Uterus (tissue), 4 donors: ENCODE measurements around the gene JADE3. TPM values are rescaled to one million over a fixed set of nuclear protein-coding genes. Genes with fewer than 3 reads are reported as not detected.

Source experiments
- DNase-seq, 2 donors: peaks; one replicate each; pipeline ENCODE4 v3.0.0-alpha.2; 2019 to 2020
- H3K27ac ChIP-seq, 2 donors: fragments of 200-600 bp; sonication (generic); 1 replicate in 1 of 2; 2 replicates in 1 of 2; pipeline ENCODE4 v1.5.1; 2016 to 2018
- H3K27me3 ChIP-seq, 2 donors: fragments of 200-600 bp; sonication (generic); one replicate each; pipeline ENCODE4 v1.5.1; 2018 to 2019; ENCODE audit warnings: control low read depth in 1 of 2
- H3K36me3 ChIP-seq, 2 donors: fragments of 200-600 bp; sonication (generic); one replicate each; pipeline ENCODE4 v1.5.1; 2019; ENCODE audit warnings: control low read depth in 1 of 2
- H3K4me1 ChIP-seq, 2 donors: fragments of 200-600 bp; sonication (generic); one replicate each; pipeline ENCODE4 v1.5.1; 2018 to 2019; ENCODE audit warnings: control low read depth in 1 of 2
- H3K4me3 ChIP-seq, 2 donors: fragments of 200-600 bp; sonication (generic); 1 replicate in 1 of 2; 2 replicates in 1 of 2; pipeline ENCODE4 v1.5.1; 2018 to 2019; ENCODE audit warnings: mild to moderate bottlenecking in 1 of 2
- H3K9me3 ChIP-seq, 2 donors: fragments of 200-600 bp; sonication (generic); one replicate each; pipeline ENCODE4 v1.5.1; 2019; ENCODE audit warnings: control low read depth in 1 of 2
- CTCF ChIP-seq, 4 experiments: fragments of 200-600 bp in 2 of 4; fragments of 450-650 bp in 2 of 4; sonication (generic) in 2 of 4; IDR thresholded peaks; one replicate each; pipeline ENCODE4 v1.5.1; 2016 to 2019; ENCODE audit warnings: antibody characterized with exemption in 4 of 4, mild to moderate bottlenecking in 2 of 4, moderate library complexity in 1 of 4
- POLR2A ChIP-seq, 2 donors: fragments of 450-650 bp; IDR thresholded peaks; one replicate each; pipeline ENCODE4 v1.6.1; 2016; ENCODE audit warnings: antibody characterized with exemption in 2 of 2, mild to moderate bottlenecking in 1 of 2, moderate library complexity in 1 of 2
- intact Hi-C: fragments of 100-400 bp; cut with DNase I; formaldehyde crosslinking; loops from one replicate; pipeline ENCODE4 v1.15.1; 2023; ENCODE audit warnings: low total_unique reads
- total RNA-seq, 4 donors: library from RNA; depleted of rRNA in 3 of 4; stranded (reverse); fragments of >200 nt in 3 of 4; gene quantifications; one replicate each; pipeline versions ENCODE4 v1.1.0 to v1.2.4, GENCODE V29; 2014 to 2023
- donor health status: DM: yes; HTN: yes; CAD: no.

JADE3 gene
- total RNA-seq, 4 donors from 2014 or later, result 6.9 to 15.5 (median 10.2) TPM

GRCh38 chrX:46873746-46874145, 38.5 kb upstream of the JADE3 start:
- H3K36me3 ChIP-seq, result no peaks in the 10 kb centered on the region
- no peaks in the 10 kb centered on the region for H3K4me1 ChIP-seq
- intact Hi-C loops, result no loop called here
- H3K27me3 ChIP-seq, result no peaks in the 10 kb centered on the region
- TF ChIP-seq POLR2A (IDR thresholded peaks at IDR 0.05), result no peak
- TF ChIP-seq CTCF (IDR thresholded peaks at IDR 0.05), result no peak
- no peak for DNase-seq
- no peak overlapping the region for H3K27ac ChIP-seq
- H3K4me3 ChIP-seq, result no peak overlapping the region
- H3K9me3 ChIP-seq, result no peaks in the 10 kb centered on the region

DNA sequence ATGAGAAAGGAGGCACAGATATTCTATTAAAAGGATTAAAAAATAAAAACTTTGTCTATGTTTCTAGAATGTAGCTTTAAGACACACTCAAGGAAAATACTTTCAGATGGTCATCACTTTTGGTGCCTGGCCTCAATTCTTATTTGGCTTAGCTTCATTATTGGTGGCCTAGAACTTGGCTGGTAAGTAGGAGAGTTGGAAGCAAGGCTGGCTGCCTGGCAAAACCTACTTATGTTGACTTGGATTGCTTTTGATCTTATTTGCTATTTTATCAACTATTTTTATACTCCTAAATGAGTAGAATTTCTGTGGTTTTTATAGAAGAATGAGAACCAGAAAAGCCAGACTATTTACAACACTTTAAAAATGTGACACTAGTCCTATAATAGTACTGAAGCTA, 35.3 kb upstream of the JADE3 start:
- Histone ChIP-seq H3K27me3 (no peaks in the 10 kb centered on the region), H3K4me1 (no peaks in the 10 kb centered on the region), H3K4me3 (no peak overlapping the region), H3K9me3 (no peaks in the 10 kb centered on the region), H3K36me3 (no peaks in the 10 kb centered on the region), H3K27ac (no peak overlapping the region)
- intact Hi-C loops, result no loop called here
- no peak for DNase-seq
- TF ChIP-seq CTCF (IDR thresholded peaks at IDR 0.05) (no peak), POLR2A (IDR thresholded peaks at IDR 0.05) (no peak)

- no peaks in the 10 kb centered on the region for H3K4me1 ChIP-seq
- H3K27ac ChIP-seq, result no peak overlapping the region
- intact Hi-C loops, result no loop called here
- H3K4me3 ChIP-seq, result no peak overlapping the region
- DNase-seq, result no peak
- H3K27me3 ChIP-seq, result no peaks in the 10 kb centered on the region
- TF ChIP-seq CTCF (IDR thresholded peaks at IDR 0.05) (no peak), POLR2A (IDR thresholded peaks at IDR 0.05) (no peak)
- no peaks in the 10 kb centered on the region for H3K36me3 ChIP-seq
- no peaks in the 10 kb centered on the region for H3K9me3 ChIP-seq
These were observed 30.0 kb upstream of the JADE3 start for GRCh38 chrX:46882266-46882665.

DNA sequence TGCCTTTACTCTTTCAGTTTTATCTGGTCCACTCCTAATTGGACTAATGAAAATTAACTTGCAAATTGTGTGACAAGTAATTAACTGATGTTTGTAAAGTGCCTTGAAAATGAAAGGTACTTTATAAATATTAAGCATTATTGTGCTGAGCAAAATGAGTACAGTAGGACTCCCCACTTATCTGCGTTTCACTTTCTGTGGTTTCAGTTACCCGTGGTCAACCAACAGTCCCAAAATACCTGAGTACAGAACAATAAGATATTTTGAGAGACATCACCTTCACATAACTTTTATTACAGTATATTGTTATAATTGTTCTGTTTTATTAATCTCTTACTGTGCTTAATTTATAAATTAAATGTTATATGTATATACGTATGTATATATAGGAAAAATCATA, 27.4 kb upstream of the JADE3 start:
- no peak for DNase-seq
- Histone ChIP-seq H3K4me1 (no peaks in the 10 kb centered on the region), H3K9me3 (no peaks in the 10 kb centered on the region), H3K27ac (no peak overlapping the region), H3K36me3 (no peaks in the 10 kb centered on the region), H3K27me3 (no peaks in the 10 kb centered on the region), H3K4me3 (no peak overlapping the region)
- intact Hi-C loops, result no loop called here
- no peak for TF ChIP-seq POLR2A (IDR thresholded peaks at IDR 0.05)
- TF ChIP-seq CTCF (IDR thresholded peaks at IDR 0.05), result no peak

- DNase-seq, result no peak
- Histone ChIP-seq H3K36me3 (no peaks in the 10 kb centered on the region), H3K4me1 (no peaks in the 10 kb centered on the region), H3K9me3 (no peaks in the 10 kb centered on the region), H3K27ac (no peak overlapping the region), H3K27me3 (no peaks in the 10 kb centered on the region), H3K4me3 (no peak overlapping the region)
- no peak for TF ChIP-seq CTCF (IDR thresholded peaks at IDR 0.05)
- intact Hi-C loops, result no loop called here
These were observed 14.0 kb upstream of the JADE3 start for GRCh38 chrX:46898207-46898606.
